OCI-LY7 (cell line): Measurements from ENCODE around the gene LRRC8D. TPM values are rescaled to one million over a fixed set of nuclear protein-coding genes. Genes with fewer than 3 reads are reported as not detected.

ENCODE experiments used
- BruUV-seq: library from RNA; stranded (reverse); fragments of 400-500 nt; replicated peaks from 2 replicates; lab custom pipeline; 2021; lab: Mats Ljungman, UMichigan
- CTCF ChIA-PET: fragments of 300-600 bp; sonication (Branson Sonifier 250); formaldehyde crosslinking; loops from one replicate; lab custom pipeline; 2022; ENCODE audit warnings: antibody characterized with exemption; ENCODE audit not compliant: unreplicated experiment; lab: Charles Lee
- POLR2A ChIA-PET: fragments of 300-600 bp; sonication (Branson Sonifier 250); formaldehyde crosslinking; loops from one replicate; lab custom pipeline; 2022; ENCODE audit warnings: antibody characterized with exemption; lab: Charles Lee
- DNase-seq: peaks from one replicate; pipeline ENCODE4 v3.0.0-alpha.2; 2015; ENCODE audit warnings: low spot score
- H2AFZ ChIP-seq: fragments of 200-600 bp; sonication (generic), shearing (Covaris generic); 2 replicates; pipeline ENCODE4 v1.6.1; 2014; ENCODE audit warnings: mild to moderate bottlenecking, antibody characterized with exemption, low read length, moderate library complexity
- H3K27ac ChIP-seq: fragments of 200-600 bp; sonication (generic); 2 replicates; pipeline ENCODE4 v1.5.1; 2014; ENCODE audit warnings: mixed run types, low read depth, mild to moderate bottlenecking, moderate library complexity, low read length, inconsistent platforms; ENCODE audit not compliant: poor library complexity, severe bottlenecking
- H3K36me3 ChIP-seq: fragments of 200-600 bp; sonication (generic); 2 replicates; pipeline ENCODE4 v1.6.1; 2014; ENCODE audit warnings: mild to moderate bottlenecking, antibody characterized with exemption, low read length, moderate library complexity, mixed read lengths; ENCODE audit not compliant: insufficient read depth
- H3K4me1 ChIP-seq: fragments of 200-600 bp; sonication (generic); 2 replicates; pipeline ENCODE4 v1.5.1; 2014; ENCODE audit warnings: mild to moderate bottlenecking, low read length; ENCODE audit not compliant: insufficient read depth, poor library complexity, severe bottlenecking
- H3K4me2 ChIP-seq: fragments of 200-600 bp; sonication (generic); 2 replicates; pipeline ENCODE4 v1.6.1; 2014; ENCODE audit warnings: mild to moderate bottlenecking, low read length
- H3K4me3 ChIP-seq: fragments of 200-600 bp; sonication (generic); 2 replicates; pipeline ENCODE4 v1.5.1; 2014; ENCODE audit warnings: mild to moderate bottlenecking, low read depth, low read length; ENCODE audit not compliant: poor library complexity, severe bottlenecking
- H3K79me2 ChIP-seq: fragments of 200-600 bp; sonication (generic); 2 replicates; pipeline ENCODE4 v1.6.1; 2016; ENCODE audit warnings: low read depth, mild to moderate bottlenecking, low read length, moderate library complexity, mixed read lengths; ENCODE audit not compliant: insufficient read depth
- H3K9me2 ChIP-seq: fragments of 200-600 bp; sonication (generic); 2 replicates; pipeline ENCODE4 v1.6.1; 2016; ENCODE audit warnings: mild to moderate bottlenecking, low read length, mixed read lengths; ENCODE audit not compliant: insufficient read depth
- H3K9me3 ChIP-seq: fragments of 200-600 bp; sonication (generic); 2 replicates; pipeline ENCODE4 v1.6.1; 2014; ENCODE audit warnings: mild to moderate bottlenecking, mixed run types, low read length, mixed read lengths
- H4K20me1 ChIP-seq: fragments of 200-600 bp; sonication (generic); 2 replicates; pipeline ENCODE4 v1.6.1; 2014; ENCODE audit warnings: mild to moderate bottlenecking, antibody characterized with exemption, low read length, moderate library complexity, mixed read lengths; ENCODE audit not compliant: insufficient read depth
- EZH2phosphoT487 ChIP-seq: fragments of 200-600 bp; sonication (generic); IDR thresholded peaks from 2 replicates; pipeline ENCODE4 v1.6.1; 2018; ENCODE audit warnings: low read depth, borderline replicate concordance, mild to moderate bottlenecking, mixed run types, antibody characterized with exemption, low read length, moderate library complexity, mixed read lengths
- intact Hi-C: fragments of 100-400 bp; cut with micrococcal nuclease; formaldehyde crosslinking; loops from one replicate; pipeline ENCODE4 v1.10.0; 2022; ENCODE audit not compliant: unreplicated experiment
- total RNA-seq, 2 experiments: library from RNA; depleted of rRNA in 1 of 2; stranded (reverse); fragments of >200 nt in 1 of 2; shearing (Covaris generic) in 1 of 2; gene quantifications; 2 replicates each; pipeline ENCODE4 v1.2.3, GENCODE V29; 2014 to 2022
- TF ChIP-seq, protein P1 (sequence below): fragments of 200-600 bp; sonication (generic); conservative IDR thresholded peaks from 2 replicates; pipeline ENCODE4 v1.5.1; 2014; ENCODE audit warnings: mild to moderate bottlenecking, antibody characterized with exemption, low read length, moderate library complexity, mixed read lengths

LRRC8D gene
- total RNA-seq, 2 experiments from 2014 or later: 23.8 to 37.1 TPM

DNA sequence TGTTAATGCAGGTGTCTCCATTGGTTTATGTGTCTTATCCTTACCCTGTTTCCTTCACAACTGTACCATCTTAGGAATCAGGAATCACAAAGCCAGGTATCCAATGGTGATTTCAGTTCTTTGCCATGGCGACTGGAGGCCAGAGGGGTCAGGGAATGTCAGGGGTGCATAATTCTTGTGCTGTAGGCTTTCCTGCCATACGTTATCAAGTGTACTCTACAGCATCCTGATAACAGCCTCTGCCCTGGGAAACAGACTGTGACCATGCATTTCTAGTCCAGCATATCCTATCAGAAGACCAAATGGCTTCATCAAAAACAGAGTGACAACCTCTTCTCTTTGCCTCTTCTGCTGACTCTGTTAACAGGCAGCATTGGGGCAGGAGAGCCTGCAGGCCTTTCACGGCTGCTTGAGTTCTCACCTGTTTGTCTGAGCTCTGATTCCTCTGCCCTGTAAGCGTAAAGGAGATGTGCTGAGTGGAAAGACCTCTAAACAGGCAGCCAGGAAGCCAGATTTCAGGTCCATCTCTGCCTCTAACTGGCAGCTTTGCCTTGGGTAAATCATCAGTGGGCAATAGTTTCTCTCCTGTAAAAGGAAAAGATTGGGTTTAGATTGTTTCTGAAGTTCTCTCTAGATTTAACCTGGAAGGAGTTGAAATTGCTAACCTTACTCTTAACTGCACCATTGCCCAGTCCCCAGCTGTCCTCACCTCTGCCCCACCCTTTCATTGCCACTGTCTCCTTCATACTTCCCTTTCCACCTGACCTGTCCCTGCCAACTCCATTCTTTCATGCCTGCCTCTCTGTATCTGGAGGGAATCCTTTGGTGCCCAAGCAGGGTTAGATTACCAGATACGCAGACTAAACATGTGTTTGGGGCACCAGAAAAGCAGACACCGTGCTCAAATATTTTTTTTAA is 80.2 kb downstream of the LRRC8D start:
- H3K9me3 ChIP-seq: no peaks in the 10 kb centered on the region
- H4K20me1 ChIP-seq: no peaks in the 10 kb centered on the region; the same call in 1 of the 2 replicates
- ChIA-PET POLR2A (interaction anchor here (0.5 to 1.1 kb wide), 2 partner anchors 14 to 241 kb away, joined by 4 to 6 read pairs; no protein-coding TSS in a partner anchor), CTCF (no interaction called here)
- no peak overlapping the region for H3K27ac ChIP-seq
- intact Hi-C loops: no loop called here
- peaks cover 9% of the 10 kb centered on the region for H3K4me1 ChIP-seq
- H3K4me2 ChIP-seq: no peak overlapping the region
- no peak overlapping the region for H3K4me3 ChIP-seq
- DNase-seq: peak; percentile 9
- TF ChIP-seq EZH2phosphoT487: no peak
- TF ChIP-seq, protein P1, sequence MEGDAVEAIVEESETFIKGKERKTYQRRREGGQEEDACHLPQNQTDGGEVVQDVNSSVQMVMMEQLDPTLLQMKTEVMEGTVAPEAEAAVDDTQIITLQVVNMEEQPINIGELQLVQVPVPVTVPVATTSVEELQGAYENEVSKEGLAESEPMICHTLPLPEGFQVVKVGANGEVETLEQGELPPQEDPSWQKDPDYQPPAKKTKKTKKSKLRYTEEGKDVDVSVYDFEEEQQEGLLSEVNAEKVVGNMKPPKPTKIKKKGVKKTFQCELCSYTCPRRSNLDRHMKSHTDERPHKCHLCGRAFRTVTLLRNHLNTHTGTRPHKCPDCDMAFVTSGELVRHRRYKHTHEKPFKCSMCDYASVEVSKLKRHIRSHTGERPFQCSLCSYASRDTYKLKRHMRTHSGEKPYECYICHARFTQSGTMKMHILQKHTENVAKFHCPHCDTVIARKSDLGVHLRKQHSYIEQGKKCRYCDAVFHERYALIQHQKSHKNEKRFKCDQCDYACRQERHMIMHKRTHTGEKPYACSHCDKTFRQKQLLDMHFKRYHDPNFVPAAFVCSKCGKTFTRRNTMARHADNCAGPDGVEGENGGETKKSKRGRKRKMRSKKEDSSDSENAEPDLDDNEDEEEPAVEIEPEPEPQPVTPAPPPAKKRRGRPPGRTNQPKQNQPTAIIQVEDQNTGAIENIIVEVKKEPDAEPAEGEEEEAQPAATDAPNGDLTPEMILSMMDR: no peak
- no peak overlapping the region for H2AFZ ChIP-seq
- BruUV-seq: no TSS peak
- peaks cover 8% of the 10 kb centered on the region; the same call in 1 of the 2 replicates for H3K36me3 ChIP-seq
- no peaks in the 10 kb centered on the region for H3K9me2 ChIP-seq
- H3K79me2 ChIP-seq: no peaks in the 10 kb centered on the region; the same call in 1 of the 2 replicates

DNA sequence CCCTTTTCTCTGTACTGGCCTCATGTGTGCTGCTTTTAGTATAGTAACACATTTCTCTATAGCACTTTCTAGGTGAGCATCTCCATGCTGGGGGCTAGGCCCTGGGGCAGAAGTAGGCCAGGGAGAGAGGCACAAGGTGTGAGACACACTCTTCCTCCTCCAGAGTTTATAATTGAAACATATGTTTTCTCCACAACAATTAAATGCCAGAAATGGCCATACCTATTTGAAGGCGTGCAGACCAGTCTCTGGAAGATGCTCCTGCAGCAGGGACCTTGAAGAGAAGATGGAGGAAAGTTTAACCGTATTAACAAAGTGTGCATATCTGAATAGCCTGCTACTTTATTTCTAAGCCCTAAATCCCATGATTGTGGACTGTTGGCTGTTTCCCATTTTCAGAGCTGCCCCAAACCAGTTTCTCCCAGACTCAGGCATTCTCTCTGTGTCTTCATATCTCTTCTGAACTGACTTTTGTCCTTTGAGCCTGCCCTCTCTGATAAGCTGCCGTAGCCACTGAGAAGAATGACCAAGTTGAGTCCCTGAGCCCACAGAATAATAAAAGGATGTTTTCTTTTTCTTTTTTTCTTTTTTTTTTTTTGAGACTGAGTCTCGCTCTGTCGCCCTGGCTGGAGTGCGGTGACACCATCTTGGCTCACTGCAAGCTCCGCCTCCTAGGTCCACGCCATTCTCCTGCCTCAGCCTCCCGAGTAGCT is 81.3 kb downstream of the LRRC8D start:
- DNase-seq: no peak
- Histone ChIP-seq H3K27ac (no peak overlapping the region), H3K4me1 (peaks cover 20% of the 10 kb centered on the region), H3K4me3 (no peak overlapping the region), H3K79me2 (no peaks in the 10 kb centered on the region; the same call in 1 of the 2 replicates), H4K20me1 (no peaks in the 10 kb centered on the region; the same call in 1 of the 2 replicates), H3K9me2 (no peaks in the 10 kb centered on the region), H3K4me2 (no peak overlapping the region), H3K36me3 (peaks cover 8% of the 10 kb centered on the region; the same call in 1 of the 2 replicates), H3K9me3 (no peaks in the 10 kb centered on the region), H2AFZ (no peak overlapping the region)
- POLR2A ChIA-PET: interaction anchor here (1.2 kb wide), 1 partner anchor 15 kb away, joined by 3 read pairs; no protein-coding TSS in a partner anchor
- intact Hi-C loops: no loop called here
- no TSS peak for BruUV-seq
- TF ChIP-seq, protein P1: no peak
- CTCF ChIA-PET: no interaction called here
